H1 (cell line): ENCODE measurements around the gene NAA16. TPM values are rescaled to one million over a fixed set of nuclear protein-coding genes. Genes with fewer than 3 reads are reported as not detected.

Source experiments
- CTCF ChIA-PET: fragments of 300-600 bp; sonication (Branson Sonifier 250); formaldehyde crosslinking; loops from one replicate; lab custom pipeline; 2021; ENCODE audit not compliant: partially characterized antibody; lab: Charles Lee
- POLR2A ChIA-PET: fragments of 300-600 bp; sonication (Branson Sonifier 250); formaldehyde crosslinking; loops from one replicate; lab custom pipeline; 2021; ENCODE audit warnings: inconsistent platforms; ENCODE audit not compliant: partially characterized antibody; lab: Charles Lee
- DNase-seq, 2 experiments: peaks; one replicate each; pipeline versions ENCODE4 v3.0.0 to v3.0.0-alpha.2; 2010 to 2022; ENCODE audit warnings: low spot score in 2 of 2, low read depth in 1 of 2, mixed read lengths in 1 of 2
- FAIRE-seq: peaks from 2 replicates; lab custom pipeline; 2011; peaks lifted over from hg19 to GRCh38; lab: Jason Lieb, UNC
- H2AFZ ChIP-seq: 2 replicates; pipeline ENCODE4 v1.8.1; 2012; ENCODE audit warnings: low read length, inconsistent platforms
- H2AK5ac ChIP-seq: 2 replicates; pipeline ENCODE4 v1.6.1; 2013; ENCODE audit warnings: low read depth, low read length
- H2BK120ac ChIP-seq: replicated peaks from 2 replicates; pipeline ENCODE3; 2013; ENCODE audit warnings: low read depth, low read length, inconsistent platforms
- H2BK12ac ChIP-seq: 2 replicates; pipeline ENCODE4 v1.6.1; 2013; ENCODE audit warnings: low read depth, low read length
- H2BK15ac ChIP-seq: 2 replicates; pipeline ENCODE4 v1.6.1; 2013; ENCODE audit warnings: low read length
- H2BK20ac ChIP-seq: 2 replicates; pipeline ENCODE4 v1.6.1; 2013; ENCODE audit warnings: low read length
- H2BK5ac ChIP-seq: 2 replicates; pipeline ENCODE4 v1.6.1; 2013; ENCODE audit warnings: low read depth, low read length
- H3K14ac ChIP-seq: 2 replicates; pipeline ENCODE4 v1.6.1; 2013; ENCODE audit warnings: inconsistent platforms; ENCODE audit not compliant: insufficient read length
- H3K18ac ChIP-seq: 2 replicates; pipeline ENCODE4 v1.6.1; 2013; ENCODE audit warnings: low read length; ENCODE audit errors: extremely low read depth
- H3K23ac ChIP-seq: 2 replicates; pipeline ENCODE4 v1.6.1; 2013; ENCODE audit warnings: inconsistent platforms; ENCODE audit not compliant: insufficient read length
- H3K23me2 ChIP-seq: 2 replicates; pipeline ENCODE4 v1.6.1; 2013; ENCODE audit warnings: low read depth, low read length
- H3K27ac ChIP-seq: 2 replicates; pipeline ENCODE4 v1.6.1; 2011; ENCODE audit warnings: low read depth, low read length, inconsistent platforms
- H3K27me3 ChIP-seq, 4 experiments: replicated peaks in 1 of 4; 1 replicate in 1 of 4; 2 replicates in 3 of 4; pipeline versions ENCODE4 v1.6.1 to v1.8.1; 2011 to 2013; ENCODE audit warnings: low read length in 3 of 4, mild to moderate bottlenecking in 3 of 4, inconsistent platforms in 2 of 4, mixed read lengths in 2 of 4, moderate library complexity in 1 of 4; ENCODE audit not compliant: control insufficient read depth in 3 of 4, insufficient read depth in 3 of 4; ENCODE audit errors: extremely low read depth in 1 of 4
- H3K36me3 ChIP-seq, 4 experiments: 2 replicates each; pipeline versions ENCODE4 v1.6.1 to v1.8.1; 2011 to 2013; ENCODE audit warnings: mild to moderate bottlenecking in 4 of 4, low read length in 3 of 4, moderate library complexity in 2 of 4, control low read depth in 1 of 4, inconsistent platforms in 1 of 4; ENCODE audit not compliant: insufficient read depth in 4 of 4, control insufficient read depth in 2 of 4
- H3K4ac ChIP-seq: replicated peaks from 2 replicates; pipeline ENCODE3; 2013; ENCODE audit warnings: low read length, low read depth, mixed read lengths, inconsistent platforms; ENCODE audit not compliant: insufficient read length
- H3K4me1 ChIP-seq, 4 experiments: replicated peaks in 1 of 4; 1 replicate in 1 of 4; 2 replicates in 3 of 4; pipeline versions ENCODE4 v1.6.1 to v1.8.1; 2011 to 2013; ENCODE audit warnings: low read length in 3 of 4, inconsistent platforms in 2 of 4, mixed read lengths in 1 of 4; ENCODE audit not compliant: insufficient read depth in 4 of 4, control insufficient read depth in 3 of 4
- H3K4me2 ChIP-seq, 2 experiments: 2 replicates each; pipeline versions ENCODE4 v1.6.1 to v1.8.1; 2011 to 2013; ENCODE audit warnings: low read depth in 2 of 2, low read length in 2 of 2, control low read depth in 1 of 2, inconsistent platforms in 1 of 2, mild to moderate bottlenecking in 1 of 2; ENCODE audit not compliant: insufficient read depth in 1 of 2
- H3K4me3 ChIP-seq, 4 experiments: fragments of 200-600, 300-600 bp in 1 of 4; sonication (generic), shearing (Covaris generic), sonication (Bioruptor Twin) in 1 of 4; 2 replicates each; pipeline versions ENCODE4 v1.5.1 to v1.8.1; 2011 to 2016; ENCODE audit warnings: low read length in 4 of 4, low read depth in 3 of 4, control low read depth in 2 of 4, inconsistent platforms in 2 of 4, mild to moderate bottlenecking in 2 of 4, mixed read lengths in 1 of 4, moderate library complexity in 1 of 4; ENCODE audit not compliant: insufficient read depth in 2 of 4; ENCODE audit errors: extremely low read depth in 1 of 4
- H3K56ac ChIP-seq: replicated peaks from 2 replicates; pipeline ENCODE3; 2013; ENCODE audit warnings: low read depth, mild to moderate bottlenecking, mixed read lengths, low read length, inconsistent platforms; ENCODE audit not compliant: insufficient read length
- H3K79me1 ChIP-seq: 2 replicates; pipeline ENCODE4 v1.6.1; 2013; ENCODE audit warnings: low read depth, low read length, control low read depth
- H3K79me2 ChIP-seq, 2 experiments: 2 replicates each; pipeline versions ENCODE4 v1.6.1 to v1.8.1; 2012 to 2013; ENCODE audit warnings: low read length in 2 of 2, mild to moderate bottlenecking in 2 of 2, inconsistent platforms in 1 of 2; ENCODE audit not compliant: insufficient read depth in 2 of 2, control insufficient read depth in 1 of 2
- H3K9ac ChIP-seq, 4 experiments: replicated peaks in 1 of 4; 1 replicate in 1 of 4; 2 replicates in 3 of 4; pipeline versions ENCODE4 v1.6.1 to v1.8.1; 2011 to 2013; ENCODE audit warnings: low read depth in 3 of 4, low read length in 3 of 4, control low read depth in 2 of 4, mild to moderate bottlenecking in 2 of 4, moderate library complexity in 2 of 4, inconsistent platforms in 1 of 4; ENCODE audit errors: extremely low read depth in 1 of 4
- H3K9me3 ChIP-seq, 2 experiments: 2 replicates each; pipeline versions ENCODE4 v1.6.1 to v1.8.1; 2012 to 2013; ENCODE audit warnings: mild to moderate bottlenecking in 2 of 2, moderate library complexity in 2 of 2, control low read depth in 1 of 2, inconsistent platforms in 1 of 2, low read depth in 1 of 2, low read length in 1 of 2, mixed read lengths in 1 of 2; ENCODE audit not compliant: insufficient read depth in 2 of 2
- H4K20me1 ChIP-seq, 2 experiments: replicated peaks in 1 of 2; 2 replicates each; pipeline versions ENCODE3 to v1.8.1; 2011 to 2013; ENCODE audit warnings: inconsistent platforms in 2 of 2, low read length in 2 of 2, mild to moderate bottlenecking in 1 of 2; ENCODE audit not compliant: insufficient read depth in 2 of 2, control insufficient read depth in 1 of 2
- H4K5ac ChIP-seq: 2 replicates; pipeline ENCODE4 v1.6.1; 2013; ENCODE audit warnings: low read length, low read depth, mixed read lengths, inconsistent platforms; ENCODE audit not compliant: insufficient read length
- H4K8ac ChIP-seq: 2 replicates; pipeline ENCODE4 v1.8.0; 2013; ENCODE audit warnings: mild to moderate bottlenecking, moderate library complexity, low read length, inconsistent platforms; ENCODE audit not compliant: insufficient read depth; ENCODE audit errors: extremely low read depth
- H4K91ac ChIP-seq: replicated peaks from 2 replicates; pipeline ENCODE3; 2013; ENCODE audit warnings: low read length, mixed read lengths, inconsistent platforms; ENCODE audit not compliant: insufficient read length
- JUND ChIP-seq: IDR thresholded peaks from 2 replicates; pipeline ENCODE4 v1.6.1; 2011; ENCODE audit warnings: mild to moderate bottlenecking, improper control_type of control experiment, low read length
- RAD21 ChIP-seq, 2 experiments: IDR thresholded peaks in 1 of 2; conservative IDR thresholded peaks in 1 of 2; 2 replicates each; pipeline ENCODE4 v1.6.1; 2011; ENCODE audit warnings: low read depth in 2 of 2, low read length in 2 of 2, improper control_type of control experiment in 1 of 2, inconsistent platforms in 1 of 2, mild to moderate bottlenecking in 1 of 2, moderate library complexity in 1 of 2
- SUZ12 ChIP-seq: fragments of 200-600 bp; sonication (generic); IDR thresholded peaks from 2 replicates; pipeline ENCODE4 v1.6.1; 2012; ENCODE audit warnings: mild to moderate bottlenecking, inconsistent platforms, low read length, moderate library complexity, mixed read lengths
- TCF12 ChIP-seq: IDR thresholded peaks from 2 replicates; pipeline ENCODE4 v1.6.1; 2011; ENCODE audit warnings: low read depth, mild to moderate bottlenecking, low read length
- ZNF274 ChIP-seq: IDR thresholded peaks from 2 replicates; pipeline ENCODE4 v1.7.0; 2012; ENCODE audit warnings: low read length, borderline replicate concordance; ENCODE audit errors: extremely low read depth
- WGBS, 2 experiments: shearing (Covaris generic) in 1 of 2; methylation state at CpG; one replicate each; pipeline versions ENCODE4 v1.1.6 to v1.1.7; 2013 to 2015; ENCODE audit warnings: low lambda C conversion rate in 2 of 2, mixed read lengths in 2 of 2, inconsistent platforms in 1 of 2, low coverage in 1 of 2, missing lambda C conversion rate in 1 of 2; ENCODE audit not compliant: insufficient replicate concordance in 2 of 2, insufficient coverage in 1 of 2, insufficient read length in 1 of 2; ENCODE audit errors: extremely low coverage in 1 of 2, missing lambda C conversion rate in 1 of 2; 5-methylcytosine and 5-hydroxymethylcytosine counted together
- polyA plus RNA-seq, 7 experiments: library from polyadenylated mRNA; depleted of rRNA in 3 of 7; stranded (reverse) in 5 of 7; unstranded in 2 of 7; fragments of >200 nt in 5 of 7; fragments of 200-250 nt in 2 of 7; gene quantifications; 1 replicate in 5 of 7; 2 replicates in 1 of 7; 4 replicates in 1 of 7; pipeline versions ENCODE4 v1.2.1 to v1.2.3, GENCODE V29; 2011 to 2013; ENCODE audit warnings: missing spikeins in 2 of 7, mixed read lengths in 2 of 7
- total RNA-seq: library from RNA; stranded (reverse); fragmentation: NEBNext Ultra II Directional; extraction: Animal tissue kit (Norgen Biotek cat#: 25700); gene quantifications from 2 replicates; pipeline ENCODE4 v1.2.1, GENCODE V29; 2021
- TF ChIP-seq, protein P1 (sequence below): IDR thresholded peaks from 2 replicates; pipeline ENCODE4 v1.6.1; 2011; ENCODE audit warnings: low read depth, mild to moderate bottlenecking, low read length; ENCODE audit not compliant: insufficient read depth
- TF ChIP-seq, protein P2 (sequence below): IDR thresholded peaks from 2 replicates; pipeline ENCODE4 v1.6.1; 2012; ENCODE audit warnings: inconsistent platforms

The NAA16 gene
- total and polyA plus RNA-seq, 2 of the 8 experiments (the other 6 are each of a cell fraction or from before 2014, with no cell fraction given): 11.4 to 40.0 TPM

DNA sequence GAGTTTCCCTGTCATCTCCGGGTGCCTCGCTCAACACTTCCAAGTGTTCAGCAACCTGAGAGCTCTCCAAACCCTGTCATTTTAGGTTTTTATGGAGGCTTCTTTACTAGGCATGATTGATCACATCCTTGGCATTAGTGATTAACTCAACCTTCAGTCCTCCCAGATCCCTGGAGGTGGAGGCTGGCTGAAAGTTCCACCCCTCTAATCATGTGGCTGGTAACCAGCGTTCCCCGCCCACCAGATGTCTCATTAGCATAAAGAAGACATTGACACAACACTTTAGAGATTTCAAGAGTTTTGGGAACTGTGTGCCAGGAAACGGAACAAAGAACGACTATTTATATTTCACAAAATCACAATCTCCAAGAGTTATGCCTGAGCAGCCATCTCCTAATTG lies 75.1 kb downstream of the NAA16 start:
- Histone ChIP-seq H3K36me3 (no peaks in the 10 kb centered on the region), H3K27me3 (no peaks in the 10 kb centered on the region), H3K9me3 (no peaks in the 10 kb centered on the region), H3K4ac (no peak overlapping the region), H3K79me2 (no peaks in the 10 kb centered on the region), H2AK5ac (no peak overlapping the region; the same call in 1 of the 2 replicates), H3K23me2 (no peaks in the 10 kb centered on the region), H4K8ac (no peak overlapping the region), H2BK15ac (no peak overlapping the region), H3K56ac (no peak overlapping the region), H4K91ac (no peak overlapping the region), H2BK20ac (no peak overlapping the region), H3K4me3 (no peak overlapping the region), H3K23ac (no peak overlapping the region), H2BK5ac (no peak overlapping the region), H3K79me1 (no peaks in the 10 kb centered on the region), H3K9ac (no peak overlapping the region), H3K27ac (no peak overlapping the region), H2BK120ac (no peak overlapping the region), H3K18ac (no peak overlapping the region), H3K4me1 (no peaks in the 10 kb centered on the region), H3K4me2 (no peak overlapping the region), H4K5ac (no peak overlapping the region), H2AFZ (no peak overlapping the region; the same call in 1 of the 2 replicates), H3K14ac (no peak overlapping the region), H4K20me1 (no peaks in the 10 kb centered on the region), H2BK12ac (no peak overlapping the region)
- 87% methylated on average over 6 of the region's 6 CpGs; no CpG with 5 or more reads in 1 of the 2 experiments for WGBS, 2 experiments
- TF ChIP-seq JUND (no peak), ZNF274 (no peak), SUZ12 (no peak), RAD21 (IDR thresholded peaks at IDR 0.05 in 1 of 2, conservative IDR thresholded peaks at IDR 0.05 in 1 of 2; ENCODE audit: low read depth in 2 of 2, low read length in 2 of 2) (no peak), TCF12 (no peak)
- TF ChIP-seq, protein P1, sequence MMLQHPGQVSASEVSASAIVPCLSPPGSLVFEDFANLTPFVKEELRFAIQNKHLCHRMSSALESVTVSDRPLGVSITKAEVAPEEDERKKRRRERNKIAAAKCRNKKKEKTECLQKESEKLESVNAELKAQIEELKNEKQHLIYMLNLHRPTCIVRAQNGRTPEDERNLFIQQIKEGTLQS: no peak
- TF ChIP-seq, protein P2, sequence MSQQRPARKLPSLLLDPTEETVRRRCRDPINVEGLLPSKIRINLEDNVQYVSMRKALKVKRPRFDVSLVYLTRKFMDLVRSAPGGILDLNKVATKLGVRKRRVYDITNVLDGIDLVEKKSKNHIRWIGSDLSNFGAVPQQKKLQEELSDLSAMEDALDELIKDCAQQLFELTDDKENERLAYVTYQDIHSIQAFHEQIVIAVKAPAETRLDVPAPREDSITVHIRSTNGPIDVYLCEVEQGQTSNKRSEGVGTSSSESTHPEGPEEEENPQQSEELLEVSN: no peak
- FAIRE-seq (no peak), DNase-seq (no peak)
- CTCF ChIA-PET: interaction anchor here (0.9 to 2.9 kb wide), 8 partner anchors 10 to 265 kb away, joined by 3 to 16 read pairs (median 4); no protein-coding TSS in a partner anchor
- POLR2A ChIA-PET: no interaction called here
